HG02623 (cell line): ENCODE results near the gene PREP.
"Not testable (repeated sequence)": the region's sequence is repeated elsewhere in the genome, so short reads cannot be mapped to it uniquely, and the experiment has no call there.

ENCODE experiments used
- ATAC-seq: cut with Tn5 transposase; IDR thresholded peaks from one replicate; pipeline ENCODE4 v1.9.1; 2021; ENCODE audit warnings: moderate library complexity; ENCODE audit not compliant: unreplicated experiment

Gene PREP

DNA sequence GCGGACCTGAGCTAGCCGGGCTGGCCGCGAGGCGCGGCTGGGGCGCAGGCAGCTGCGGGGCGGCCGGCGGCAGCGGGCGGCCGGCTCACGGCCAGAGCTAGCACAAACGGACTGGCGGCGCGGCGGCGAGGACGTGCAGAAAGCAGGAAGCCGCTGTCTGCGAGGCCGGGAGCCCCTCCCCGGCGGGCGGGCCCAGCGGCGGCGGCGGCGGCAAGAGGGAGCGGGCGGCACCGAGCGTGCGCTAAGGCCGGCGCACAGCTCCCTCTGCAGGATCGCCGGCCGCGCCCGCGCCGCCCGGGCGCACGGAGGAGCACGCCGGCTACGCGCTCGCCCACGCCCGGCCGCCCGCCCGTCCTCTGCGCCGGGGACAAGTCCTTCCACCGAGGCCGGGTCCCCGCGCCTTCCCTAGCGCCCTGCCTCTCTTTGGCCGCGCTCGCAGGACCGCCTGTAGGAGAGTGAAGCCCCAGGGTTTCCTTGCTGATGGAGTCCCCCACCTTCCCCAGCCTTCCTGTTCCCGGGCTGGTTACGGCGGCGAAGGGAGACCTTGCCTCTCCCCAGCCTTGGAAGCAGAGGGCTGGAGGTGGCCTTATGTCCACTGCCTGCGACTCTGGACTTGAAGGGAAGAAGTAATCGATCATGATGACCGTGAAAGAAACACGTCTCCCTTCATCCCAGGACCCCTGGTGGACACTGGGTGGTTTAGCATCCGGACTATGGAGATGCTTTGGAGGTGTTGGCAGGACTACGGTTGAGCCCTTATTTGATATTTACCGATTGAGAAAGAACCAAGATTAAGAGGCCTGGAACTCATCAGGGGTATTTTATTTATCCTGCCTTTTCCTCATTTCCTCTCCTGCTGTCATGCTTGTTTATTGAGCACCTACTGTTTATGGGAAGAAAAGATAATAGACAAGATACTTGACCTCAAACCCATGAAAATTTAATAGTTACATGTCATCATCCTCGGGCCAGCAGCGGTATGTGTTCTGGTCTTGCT, at the start of gene PREP:
Gene PREP, minus strand, starts transcription at position 144 of the 997 bp plus-strand sequence. CDS start 191 bp downstream, outside the sequence.
- peak; percentile 94 for ATAC-seq

- ATAC-seq, result no peak
These were observed 49.5 kb upstream of the PREP start for GRCh38 chr6:105452376-105452775.

GRCh38 chr6:105449756-105450390, 47.0 kb upstream of the PREP start:
- ATAC-seq, result no peak

DNA sequence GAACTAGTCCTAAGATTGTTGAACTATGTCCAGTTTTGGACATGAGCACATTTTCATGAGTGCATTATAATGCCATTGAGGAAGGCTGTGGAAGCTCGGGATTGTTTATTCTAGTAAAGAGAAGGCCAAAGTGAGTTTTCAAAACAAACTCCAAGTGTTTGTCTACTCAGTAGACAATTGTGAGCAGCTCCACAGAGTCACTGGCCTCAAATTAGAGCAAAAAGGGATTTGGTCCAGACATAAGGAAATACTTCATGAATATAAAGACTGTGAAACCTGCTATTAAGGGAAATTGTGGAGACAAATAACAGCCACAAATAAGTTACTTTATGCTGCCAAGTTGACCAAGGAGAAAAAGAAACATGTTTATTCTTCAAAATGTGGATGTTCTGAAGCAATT, 42.6 kb upstream of the PREP start:
- no peak for ATAC-seq

DNA sequence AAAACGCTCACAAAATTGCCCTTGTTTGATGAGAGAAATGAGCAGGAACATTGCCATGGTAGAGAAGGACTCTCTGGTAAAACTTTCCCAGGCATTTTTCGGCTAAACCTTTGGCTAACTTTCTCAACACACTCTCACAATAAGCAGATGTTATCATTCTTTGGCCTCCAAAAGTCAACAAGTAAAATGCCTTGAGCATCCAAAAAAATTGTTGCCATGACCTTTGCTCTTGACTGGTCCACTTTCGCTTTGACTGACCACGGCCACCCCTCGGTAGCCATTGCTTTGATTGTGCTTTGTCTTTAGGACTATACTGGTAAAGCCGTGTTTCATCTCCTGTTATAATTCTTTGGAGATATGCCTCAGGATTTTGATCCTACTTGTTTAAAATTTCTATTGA, 41.1 kb upstream of the PREP start:
- no peak for ATAC-seq

GRCh38 chr6:105442369-105442768, 39.5 kb upstream of the PREP start:
- no peak for ATAC-seq

DNA sequence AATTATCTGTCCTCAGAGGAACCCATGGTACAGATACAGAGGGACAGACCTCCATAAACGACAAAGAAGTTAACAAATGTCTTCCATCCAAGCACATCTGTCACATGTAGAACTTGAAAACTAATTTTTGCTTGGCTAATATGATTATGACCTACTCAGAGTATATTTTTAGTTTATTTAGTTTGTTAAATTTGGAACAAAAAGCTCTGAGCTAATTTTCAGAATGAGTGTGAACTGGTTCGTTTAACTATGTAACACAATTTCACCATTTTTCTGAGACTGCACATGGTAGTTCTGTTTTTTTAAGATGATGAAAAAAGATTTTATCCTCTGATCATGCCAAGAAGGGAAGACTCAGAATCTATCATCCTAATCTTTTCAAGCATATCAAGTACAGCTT, 34.4 kb upstream of the PREP start:
- ATAC-seq, result no peak

DNA sequence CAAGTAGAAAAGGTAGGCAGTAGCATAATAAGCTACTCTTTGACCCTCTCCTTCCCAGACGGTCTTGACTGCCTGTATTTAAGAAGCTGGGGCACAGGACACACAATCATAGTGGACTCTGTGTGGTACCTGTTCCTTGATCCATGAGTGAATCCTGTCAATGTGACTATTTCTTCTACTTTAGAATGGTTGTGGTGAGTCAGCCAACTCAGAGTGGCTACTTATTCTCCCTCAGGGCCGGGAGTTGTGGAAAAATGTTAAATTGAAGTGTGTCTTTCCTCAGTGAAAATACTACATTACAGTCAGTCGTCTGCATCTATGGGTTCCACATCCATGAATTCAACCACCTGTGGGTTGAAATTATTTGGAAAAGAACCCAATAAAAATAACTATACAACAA, 30.8 kb upstream of the PREP start:
- ATAC-seq, result no peak

DNA sequence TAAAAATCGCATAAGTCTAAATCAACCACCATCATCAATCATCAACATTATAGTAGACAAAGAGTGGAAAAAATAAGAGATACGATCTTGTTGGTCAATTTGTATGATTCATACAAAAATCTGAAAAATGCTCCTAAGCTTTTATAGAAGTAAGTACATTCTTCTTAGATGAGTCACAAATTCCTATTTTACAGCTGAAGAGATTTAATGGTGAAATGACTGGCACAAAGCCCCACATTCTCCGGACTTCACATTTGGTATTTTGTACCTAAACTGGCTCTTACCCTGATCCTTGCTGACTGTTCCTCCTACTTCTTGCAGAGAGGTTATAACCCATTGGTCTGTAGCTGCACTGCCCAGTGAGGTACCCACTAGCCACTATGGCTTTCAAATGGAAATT, 29.9 kb upstream of the PREP start:
- no peak for ATAC-seq

- ATAC-seq, result no peak
These were observed 28.3 kb upstream of the PREP start for GRCh38 chr6:105431226-105431625.

DNA sequence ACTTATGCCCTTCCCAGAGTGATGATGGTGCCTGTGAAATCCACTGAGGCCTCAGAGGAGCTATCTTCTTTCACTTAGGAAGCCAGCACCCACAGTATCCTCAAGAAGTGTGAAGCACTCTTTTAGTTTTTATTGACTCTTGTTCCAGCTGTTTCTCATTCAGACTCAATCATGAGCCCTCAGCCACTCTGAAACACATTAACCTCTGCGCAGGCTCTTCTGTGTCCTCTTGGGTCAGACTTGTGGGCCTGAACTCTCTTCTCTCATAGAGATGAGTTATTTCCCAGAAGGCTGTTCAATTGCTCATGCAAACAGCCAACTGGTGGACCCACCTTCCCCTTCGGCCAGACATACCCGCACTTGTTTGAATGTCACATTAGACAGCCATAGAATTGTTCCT, 27.8 kb upstream of the PREP start:
- ATAC-seq, result no peak

- no peak for ATAC-seq
These were observed 26.8 kb upstream of the PREP start for GRCh38 chr6:105429676-105430075.

- no peak for ATAC-seq
These were observed 25.6 kb upstream of the PREP start for GRCh38 chr6:105428342-105428957.

- no peak for ATAC-seq
These were observed 21.4 kb upstream of the PREP start for GRCh38 chr6:105424175-105424783.

GRCh38 chr6:105416971-105417370, 14.1 kb upstream of the PREP start:
- ATAC-seq, result not testable (repeated sequence)

DNA sequence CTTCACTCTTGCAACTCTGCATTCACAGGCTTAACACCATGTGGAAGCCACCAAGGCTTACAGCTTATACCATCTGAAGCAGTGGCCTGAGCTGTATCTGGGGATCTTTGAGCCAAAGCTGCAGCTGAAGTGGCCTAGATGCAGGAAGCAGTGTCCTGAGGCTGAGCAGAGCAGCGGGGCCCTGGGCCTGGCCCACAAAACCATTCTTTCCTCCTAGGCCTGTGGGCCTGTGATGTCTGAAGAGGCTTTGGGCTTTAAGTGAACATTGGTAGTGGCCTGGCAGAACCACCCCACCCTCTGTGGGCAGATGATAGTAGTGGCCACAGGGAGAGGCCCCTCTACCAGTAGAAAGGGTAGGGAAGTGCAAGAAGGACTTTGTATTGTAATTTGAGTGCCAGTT, 6.9 kb upstream of the PREP start:
- ATAC-seq, result no peak

- peak; percentile 38 for ATAC-seq
These were observed 568 bp downstream of the PREP start for GRCh38 chr6:105402090-105402938.

GRCh38 chr6:105401247-105402089, 1.4 kb downstream of the PREP start:
- no peak for ATAC-seq

- ATAC-seq, result no peak
These were observed 2.4 kb downstream of the PREP start for GRCh38 chr6:105400501-105400900.
